HCT116 (cell line): ENCODE measurements around the gene KCNIP3. TPM values are rescaled to one million over a fixed set of nuclear protein-coding genes. Genes with fewer than 3 reads are reported as not detected.

Experiments used
- ATAC-seq: fragments of 200-7000 bp; cut with Tn5 transposase; 2 replicates; pipeline ENCODE4 v1.9.1; 2020; ENCODE audit warnings: mild to moderate bottlenecking, moderate library complexity
- BruUV-seq: library from RNA; stranded (reverse); fragments of 400-500 nt; replicated peaks from 2 replicates; lab custom pipeline; 2021; lab: Mats Ljungman, UMichigan
- CTCF ChIA-PET: fragments of 300-600 bp; sonication (Branson Sonifier 250); formaldehyde crosslinking; loops from one replicate; lab custom pipeline; 2021; ENCODE audit warnings: antibody characterized with exemption; lab: Charles Lee
- POLR2A ChIA-PET: fragments of 300-600, 350-600 bp; sonication (Branson Sonifier 250); formaldehyde crosslinking; loops from one replicate; lab custom pipeline; 2021; ENCODE audit warnings: antibody characterized with exemption; lab: Charles Lee
- RAD21 ChIA-PET, 2 experiments: fragments of 300-600 bp; sonication (Branson Sonifier 250); formaldehyde crosslinking; loops; one replicate each; lab custom pipeline; 2023; ENCODE audit warnings: low total read pairs in 2 of 2; ENCODE audit not compliant: uncharacterized antibody in 2 of 2, unreplicated experiment in 2 of 2, low non-redundant PET in 1 of 2; lab: Charles Lee
- DNase-seq: peaks from one replicate; pipeline ENCODE4 v3.0.0-alpha.2; 2010; ENCODE audit warnings: low read depth, low spot score
- H2AFZ ChIP-seq: fragments of 200-600 bp; shearing (Covaris generic), sonication (generic); 2 replicates; pipeline ENCODE4 v1.6.1; 2017; ENCODE audit warnings: low read depth, mixed run types, mixed read lengths, antibody characterized with exemption, low read length; ENCODE audit not compliant: poor library complexity, severe bottlenecking
- H3K27ac ChIP-seq: 2 replicates; pipeline ENCODE4 v1.5.1; 2012; ENCODE audit warnings: low read depth, low read length
- H3K27me3 ChIP-seq: fragments of 200-600 bp; sonication (generic); 2 replicates; pipeline ENCODE4 v1.6.1; 2016; ENCODE audit warnings: mixed run types, low read length, mixed read lengths; ENCODE audit not compliant: insufficient read depth
- H3K36me3 ChIP-seq, 2 experiments: fragments of 200-500 bp in 1 of 2; fragments of 200-600 bp in 1 of 2; sonication (Bioruptor generic) in 1 of 2; sonication (generic) in 1 of 2; 2 replicates each; pipeline versions ENCODE4 v1.5.1 to v1.6.1; 2014 to 2016; ENCODE audit warnings: low read length in 2 of 2, inconsistent platforms in 1 of 2, mixed read lengths in 1 of 2, mixed run types in 1 of 2; ENCODE audit not compliant: insufficient read depth in 2 of 2, control insufficient read depth in 1 of 2
- H3K4me1 ChIP-seq, 2 experiments: fragments of 200-600 bp in 1 of 2; sonication (generic) in 1 of 2; 2 replicates each; pipeline versions ENCODE4 v1.5.1 to v1.6.1; 2012 to 2017; ENCODE audit warnings: low read length in 2 of 2, inconsistent platforms in 1 of 2, mild to moderate bottlenecking in 1 of 2, mixed read lengths in 1 of 2, mixed run types in 1 of 2, moderate library complexity in 1 of 2; ENCODE audit not compliant: insufficient read depth in 2 of 2, control insufficient read depth in 1 of 2
- H3K4me2 ChIP-seq: fragments of 200-600 bp; sonication (generic); 2 replicates; pipeline ENCODE4 v1.6.1; 2017; ENCODE audit warnings: mixed run types, low read length, mixed read lengths
- H3K4me3 ChIP-seq, 2 experiments: fragments of 200-600 bp in 1 of 2; sonication (generic) in 1 of 2; replicated peaks in 1 of 2; 2 replicates each; pipeline ENCODE4 v1.5.1; 2011 to 2016; ENCODE audit warnings: low read length in 2 of 2, control low read depth in 1 of 2, low read depth in 1 of 2, mild to moderate bottlenecking in 1 of 2, mixed read lengths in 1 of 2, mixed run types in 1 of 2
- H3K79me2 ChIP-seq: fragments of 200-600 bp; sonication (generic); 2 replicates; pipeline ENCODE4 v1.6.1; 2017; ENCODE audit warnings: mild to moderate bottlenecking, mixed run types, low read length, moderate library complexity, mixed read lengths; ENCODE audit not compliant: insufficient read depth
- H3K9ac ChIP-seq: fragments of 200-600 bp; sonication (generic); 2 replicates; pipeline ENCODE4 v1.6.1; 2016; ENCODE audit warnings: low read length, mixed read lengths
- H3K9me2 ChIP-seq: fragments of 200-600 bp; sonication (generic), shearing (Covaris generic); 2 replicates; pipeline ENCODE4 v1.6.1; 2017; ENCODE audit warnings: mixed run types, mild to moderate bottlenecking, moderate library complexity; ENCODE audit not compliant: insufficient read depth
- H3K9me3 ChIP-seq, 2 experiments: fragments of 200-500 bp in 1 of 2; fragments of 200-600 bp in 1 of 2; sonication (Bioruptor generic) in 1 of 2; sonication (generic) in 1 of 2; 2 replicates each; pipeline ENCODE4 v1.6.1; 2014 to 2017; ENCODE audit warnings: low read length in 2 of 2, mixed read lengths in 2 of 2, inconsistent platforms in 1 of 2, low read depth in 1 of 2, mild to moderate bottlenecking in 1 of 2, mixed run types in 1 of 2, moderate library complexity in 1 of 2; ENCODE audit not compliant: control insufficient read depth in 1 of 2, insufficient read depth in 1 of 2
- H4K20me1 ChIP-seq: fragments of 200-600 bp; sonication (generic), shearing (Covaris generic); 2 replicates; pipeline ENCODE4 v1.6.1; 2017; ENCODE audit warnings: mixed run types, mild to moderate bottlenecking, moderate library complexity; ENCODE audit not compliant: insufficient read depth
- CTCF ChIP-seq, 3 experiments: fragments of 200-600 bp in 1 of 3; sonication (generic) in 1 of 3; IDR thresholded peaks in 2 of 3; conservative IDR thresholded peaks in 1 of 3; 2 replicates each; pipeline ENCODE4 v1.5.1; 2012 to 2017; ENCODE audit warnings: low read depth in 2 of 3, low read length in 2 of 3, antibody characterized with exemption in 1 of 3, borderline replicate concordance in 1 of 3, control low read depth in 1 of 3, mild to moderate bottlenecking in 1 of 3, mixed read lengths in 1 of 3, mixed run types in 1 of 3, moderate library complexity in 1 of 3; ENCODE audit not compliant: insufficient read depth in 1 of 3
- EGR1 ChIP-seq: IDR thresholded peaks from 2 replicates; pipeline ENCODE4 v1.6.1; 2012; ENCODE audit warnings: low read depth
- EZH2phosphoT487 ChIP-seq: fragments of 200-600 bp; IDR thresholded peaks from 2 replicates; pipeline ENCODE4 v1.6.1; 2018; ENCODE audit warnings: antibody characterized with exemption, borderline replicate concordance
- FOSL1 ChIP-seq: IDR thresholded peaks from 2 replicates; pipeline ENCODE4 v1.6.1; 2012; ENCODE audit warnings: low read depth
- JUND ChIP-seq: IDR thresholded peaks from 2 replicates; pipeline ENCODE4 v1.6.1; 2012
- REST ChIP-seq: IDR thresholded peaks from 2 replicates; pipeline ENCODE4 v1.6.1; 2012; ENCODE audit warnings: low read depth
- TCF7L2 ChIP-seq: IDR thresholded peaks from 2 replicates; pipeline ENCODE4 v1.7.0; 2011; ENCODE audit warnings: borderline replicate concordance, inconsistent platforms; ENCODE audit not compliant: insufficient read depth, insufficient read length; ENCODE audit errors: extremely low read depth
- YY1 ChIP-seq: IDR thresholded peaks from 2 replicates; pipeline ENCODE4 v1.6.1; 2011; ENCODE audit warnings: low read length, low read depth, moderate library complexity, mild to moderate bottlenecking; ENCODE audit not compliant: insufficient replicate concordance; ENCODE audit errors: extremely low read depth
- ZFX ChIP-seq: fragments of 450-650 bp; IDR thresholded peaks from 2 replicates; pipeline ENCODE4 v1.6.1; 2017
- intact Hi-C: fragments of 100-400 bp; cut with micrococcal nuclease; formaldehyde crosslinking; loops from 2 replicates; pipeline ENCODE4 v1.10.0; 2022
- total RNA-seq: library from RNA; stranded (reverse); gene quantifications from one replicate; pipeline ENCODE4 v1.2.1, GENCODE V29; 2021; ENCODE audit not compliant: unreplicated experiment
- TF ChIP-seq, protein P1 (sequence below): IDR thresholded peaks from 2 replicates; pipeline ENCODE4 v1.6.1; 2011; ENCODE audit warnings: mild to moderate bottlenecking, low read length, moderate library complexity; ENCODE audit not compliant: insufficient replicate concordance; ENCODE audit errors: extremely low read depth

KCNIP3 gene
- total RNA-seq, 1 experiment from 2014 or later: 3.1 TPM

DNA sequence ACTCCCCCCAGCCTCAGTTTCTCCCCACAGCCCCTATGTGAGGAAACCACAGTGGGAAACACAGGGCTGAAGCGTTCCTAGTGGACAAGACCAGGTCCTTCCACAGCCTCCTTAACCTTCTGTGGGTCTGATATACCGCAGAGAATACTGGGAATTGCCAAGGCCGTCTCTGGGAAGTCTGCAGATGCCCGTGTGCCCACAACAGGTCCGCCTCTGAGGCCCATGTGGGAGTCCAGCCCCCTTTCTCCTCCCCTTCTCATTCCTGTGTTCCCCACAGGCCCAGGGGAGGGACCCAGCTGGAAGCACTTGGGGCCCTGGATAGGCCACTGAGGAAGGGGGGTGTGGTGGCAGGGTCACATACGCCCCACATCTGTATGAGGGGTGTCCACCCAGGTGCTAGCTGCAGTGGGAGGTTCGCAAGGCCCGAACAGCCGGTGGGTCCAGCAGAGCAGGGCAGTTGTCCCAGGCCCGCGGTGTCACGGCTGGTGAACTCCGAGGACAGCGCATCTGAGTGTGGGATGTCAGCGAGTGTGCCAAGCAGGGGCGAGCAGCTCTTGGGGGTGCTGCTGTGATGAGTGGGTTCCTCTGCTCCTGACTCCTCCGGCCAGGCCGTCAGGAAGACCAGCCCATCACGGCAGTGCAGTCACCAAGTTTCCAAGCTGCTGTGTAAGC is 2.4 kb upstream of the KCNIP3 start:
- TF ChIP-seq FOSL1: no peak
- TF ChIP-seq CTCF (IDR thresholded peaks at IDR 0.05 in 2 of 3, conservative IDR thresholded peaks at IDR 0.05 in 1 of 3; ENCODE audit: borderline replicate concordance in 1 of 3, insufficient read depth in 1 of 3, low read depth in 2 of 3, low read length in 2 of 3): no peak
- TF ChIP-seq TCF7L2: no peak
- TF ChIP-seq REST: no peak
- no peak for TF ChIP-seq ZFX
- no peak for TF ChIP-seq JUND
- no peak for TF ChIP-seq EGR1
- no peak for TF ChIP-seq EZH2phosphoT487
- TF ChIP-seq, protein P1, sequence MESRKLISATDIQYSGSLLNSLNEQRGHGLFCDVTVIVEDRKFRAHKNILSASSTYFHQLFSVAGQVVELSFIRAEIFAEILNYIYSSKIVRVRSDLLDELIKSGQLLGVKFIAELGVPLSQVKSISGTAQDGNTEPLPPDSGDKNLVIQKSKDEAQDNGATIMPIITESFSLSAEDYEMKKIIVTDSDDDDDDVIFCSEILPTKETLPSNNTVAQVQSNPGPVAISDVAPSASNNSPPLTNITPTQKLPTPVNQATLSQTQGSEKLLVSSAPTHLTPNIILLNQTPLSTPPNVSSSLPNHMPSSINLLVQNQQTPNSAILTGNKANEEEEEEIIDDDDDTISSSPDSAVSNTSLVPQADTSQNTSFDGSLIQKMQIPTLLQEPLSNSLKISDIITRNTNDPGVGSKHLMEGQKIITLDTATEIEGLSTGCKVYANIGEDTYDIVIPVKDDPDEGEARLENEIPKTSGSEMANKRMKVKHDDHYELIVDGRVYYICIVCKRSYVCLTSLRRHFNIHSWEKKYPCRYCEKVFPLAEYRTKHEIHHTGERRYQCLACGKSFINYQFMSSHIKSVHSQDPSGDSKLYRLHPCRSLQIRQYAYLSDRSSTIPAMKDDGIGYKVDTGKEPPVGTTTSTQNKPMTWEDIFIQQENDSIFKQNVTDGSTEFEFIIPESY: no peak
- TF ChIP-seq YY1: no peak
- POLR2A ChIA-PET: no interaction called here
- intact Hi-C loops: no loop called here

More for the DNA sequence above, 2.4 kb upstream of the KCNIP3 start:
- Histone ChIP-seq H3K9me2 (no peaks in the 10 kb centered on the region), H3K4me2 (no peak overlapping the region), H3K27ac (no peak overlapping the region), H3K27me3 (no peaks in the 10 kb centered on the region), H4K20me1 (no peaks in the 10 kb centered on the region), H3K4me1 (peaks cover 0 to 9% of the 10 kb centered on the region in 2 experiments; a peak in 2 of 4 replicates), H3K4me3 (no peak overlapping the region), H2AFZ (no peak overlapping the region), H3K79me2 (no peaks in the 10 kb centered on the region), H3K9me3 (0 out of 4 replicates have a peak, but pooled peaks cover 0 to 6% of the 10 kb centered on the region in 2 experiments), H3K36me3 (no peaks in the 10 kb centered on the region), H3K9ac (no peak overlapping the region)
- RAD21 ChIA-PET: no interaction called here
- DNase-seq (no peak), ATAC-seq (no peak)
- CTCF ChIA-PET: no interaction called here
- no TSS peak for BruUV-seq
